DMS 273 treated with DMSO at 0.1 percent for 48 hours (cell line): ENCODE data around the gene BZW2.

Experiments used
- DNase-seq: peaks from one replicate; lab custom pipeline; 2025; lab: John Stamatoyannopoulos, UW

Gene BZW2

GRCh38 chr7:16645593-16646471 lies at the start of gene BZW2, which contains the start of gene ANKMY2:
BZW2 (plus strand) TSS chr7:16646181; CDS start chr7:16665444, 19,263 bp downstream.
ANKMY2 (minus strand) TSS chr7:16645754; CDS start chr7:16645573, 181 bp downstream.
- peak; percentile 95 for DNase-seq

DNA sequence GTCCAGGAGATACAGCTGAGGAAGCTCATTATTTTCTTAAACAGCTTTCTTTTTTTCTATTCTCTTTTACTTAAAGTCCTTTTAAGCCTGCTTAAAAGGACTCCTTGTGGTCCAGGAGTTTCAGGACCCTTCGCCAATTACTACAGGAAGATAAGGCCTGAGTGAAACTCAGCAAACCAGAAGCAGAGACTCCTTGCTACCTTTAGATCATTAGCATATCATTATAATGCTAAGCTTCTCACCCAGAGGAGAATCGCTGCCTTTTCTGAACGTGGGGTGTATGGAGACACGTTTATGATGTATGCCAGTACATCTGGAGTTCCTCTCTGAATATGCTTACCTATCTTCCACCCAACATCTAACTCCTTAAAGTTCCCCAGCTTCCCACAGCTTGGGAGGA lies 48.0 kb upstream of the BZW2 start:
- DNase-seq, result no peak

GRCh38 chr7:16599860-16600259 lies 46.1 kb upstream of the BZW2 start:
- no peak for DNase-seq

- no peak for DNase-seq
Observed at GRCh38 chr7:16603633-16604032, 42.3 kb upstream of the BZW2 start.

GRCh38 chr7:16604054-16604453 lies 41.9 kb upstream of the BZW2 start:
- no peak for DNase-seq

DNA sequence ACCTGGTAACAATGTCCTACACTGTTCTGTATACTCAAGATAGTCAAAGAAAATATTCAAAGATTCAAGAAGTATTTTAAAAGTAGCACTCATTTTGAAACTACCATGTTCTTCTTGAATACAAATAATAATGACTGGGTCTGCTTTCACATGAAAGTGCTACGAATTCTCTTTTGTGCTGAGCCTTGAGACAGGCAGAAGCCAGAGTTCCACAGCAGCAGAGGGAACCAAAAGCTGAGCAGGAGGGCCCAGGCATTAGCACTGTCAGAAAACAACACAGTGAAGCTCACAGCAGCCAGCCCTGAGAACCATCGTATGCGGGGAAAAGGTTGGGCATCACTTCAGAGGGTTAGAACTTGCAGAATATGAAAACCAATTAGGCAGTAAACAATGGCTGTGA lies 39.3 kb upstream of the BZW2 start:
- no peak for DNase-seq

DNA sequence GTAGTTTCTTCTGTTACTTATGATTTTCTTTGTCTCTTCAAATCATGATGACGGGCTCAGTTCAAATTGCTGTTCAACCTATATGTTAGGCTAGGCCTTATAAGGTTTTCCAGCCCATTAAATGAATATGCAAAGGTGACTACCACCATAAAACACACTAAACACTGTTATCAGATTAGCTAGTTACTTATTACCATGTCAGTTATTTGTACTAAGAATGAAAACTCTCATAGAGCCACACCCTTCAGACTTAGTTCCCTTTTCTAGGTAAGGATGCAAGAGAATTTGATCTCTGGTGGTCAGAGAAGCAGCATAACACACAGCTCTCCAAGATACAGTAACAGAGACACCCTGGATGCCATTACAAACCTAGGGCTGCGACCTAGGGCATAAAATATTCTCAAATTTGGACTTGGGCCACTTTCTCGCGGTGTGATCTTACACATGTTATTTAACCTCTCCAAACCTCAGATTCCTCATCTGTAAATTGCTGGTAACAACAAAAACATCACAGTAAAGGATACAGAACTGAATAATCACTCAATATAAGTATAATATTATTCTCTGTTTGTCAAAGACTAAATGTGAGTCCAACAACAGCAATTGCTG lies 36.0 kb upstream of the BZW2 start:
- DNase-seq, result no peak

- DNase-seq, result no peak
Observed at GRCh38 chr7:16611711-16612110, 34.3 kb upstream of the BZW2 start.

DNA sequence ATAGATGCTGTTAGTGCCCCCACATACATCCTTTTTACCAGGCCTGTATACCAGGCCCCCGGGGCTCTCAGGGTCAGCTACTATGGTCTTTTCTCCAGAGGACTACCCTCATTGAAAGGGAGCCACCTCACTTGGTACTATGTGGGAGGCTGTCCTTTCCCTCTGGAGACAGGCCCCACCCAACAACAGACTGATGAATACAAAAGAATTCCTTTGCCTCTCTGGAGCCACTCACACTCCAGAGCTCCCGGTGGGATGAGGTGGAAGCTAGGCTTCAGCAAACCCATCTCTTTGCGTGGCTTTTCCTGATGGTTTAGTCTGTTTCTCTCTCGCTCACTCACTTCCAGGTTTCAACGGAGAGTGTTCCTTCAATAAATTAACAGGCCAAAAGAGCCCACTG lies 30.8 kb upstream of the BZW2 start:
- no peak for DNase-seq

DNA sequence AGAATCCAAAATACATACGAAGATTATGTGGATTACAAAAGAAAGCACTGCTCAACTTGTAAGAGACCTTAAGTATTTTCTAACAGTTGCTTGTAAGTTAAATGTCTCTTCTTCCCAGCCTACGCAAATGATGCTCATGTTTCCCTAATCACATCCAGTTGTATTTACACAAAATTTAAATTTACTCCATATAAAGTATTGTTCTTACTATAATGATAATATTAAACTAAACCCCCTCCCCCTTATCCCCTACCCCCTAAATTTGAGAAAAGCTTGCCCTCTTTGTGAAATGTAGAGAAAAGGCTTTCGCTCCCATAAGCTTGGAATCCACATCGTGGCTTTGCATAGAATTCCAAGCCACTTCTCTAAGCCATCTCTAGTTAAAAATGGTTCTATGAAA lies 29.9 kb upstream of the BZW2 start:
- DNase-seq, result no peak

GRCh38 chr7:16616542-16616941 lies 29.4 kb upstream of the BZW2 start:
- no peak for DNase-seq

GRCh38 chr7:16619979-16620408 lies 26.0 kb upstream of the BZW2 start:
- no peak for DNase-seq

- no peak for DNase-seq
Observed at GRCh38 chr7:16626388-16626787, 19.6 kb upstream of the BZW2 start.

GRCh38 chr7:16627236-16627635 lies 18.7 kb upstream of the BZW2 start:
- DNase-seq, result no peak

GRCh38 chr7:16630654-16631053 lies 15.3 kb upstream of the BZW2 start:
- DNase-seq, result no peak

DNA sequence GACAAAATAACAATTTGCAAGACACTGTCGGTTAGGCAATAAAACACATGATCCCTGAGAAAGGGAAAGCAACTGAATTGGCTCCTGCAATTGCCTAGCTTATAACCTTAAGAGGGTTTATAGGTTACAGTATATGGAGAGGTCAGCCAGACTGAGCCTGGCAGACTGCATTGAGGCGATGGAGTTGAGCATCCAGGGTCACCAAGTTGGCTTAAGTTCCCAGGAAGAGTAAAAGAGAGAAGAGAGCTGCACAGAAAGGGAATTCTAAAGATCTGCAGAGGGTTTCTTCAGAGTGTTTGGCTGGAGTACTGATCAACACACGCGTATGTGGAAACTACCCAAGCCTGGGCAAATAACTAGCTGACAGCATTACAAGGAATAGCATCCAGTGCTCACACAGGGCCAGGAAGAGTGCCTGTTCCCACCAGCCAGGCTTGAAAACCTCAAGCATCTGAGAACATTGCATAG lies 11.7 kb upstream of the BZW2 start:
- DNase-seq, result no peak

GRCh38 chr7:16636555-16637101 lies 9.4 kb upstream of the BZW2 start:
- no peak for DNase-seq

GRCh38 chr7:16637379-16637778 lies 8.6 kb upstream of the BZW2 start:
- DNase-seq, result no peak

DNA sequence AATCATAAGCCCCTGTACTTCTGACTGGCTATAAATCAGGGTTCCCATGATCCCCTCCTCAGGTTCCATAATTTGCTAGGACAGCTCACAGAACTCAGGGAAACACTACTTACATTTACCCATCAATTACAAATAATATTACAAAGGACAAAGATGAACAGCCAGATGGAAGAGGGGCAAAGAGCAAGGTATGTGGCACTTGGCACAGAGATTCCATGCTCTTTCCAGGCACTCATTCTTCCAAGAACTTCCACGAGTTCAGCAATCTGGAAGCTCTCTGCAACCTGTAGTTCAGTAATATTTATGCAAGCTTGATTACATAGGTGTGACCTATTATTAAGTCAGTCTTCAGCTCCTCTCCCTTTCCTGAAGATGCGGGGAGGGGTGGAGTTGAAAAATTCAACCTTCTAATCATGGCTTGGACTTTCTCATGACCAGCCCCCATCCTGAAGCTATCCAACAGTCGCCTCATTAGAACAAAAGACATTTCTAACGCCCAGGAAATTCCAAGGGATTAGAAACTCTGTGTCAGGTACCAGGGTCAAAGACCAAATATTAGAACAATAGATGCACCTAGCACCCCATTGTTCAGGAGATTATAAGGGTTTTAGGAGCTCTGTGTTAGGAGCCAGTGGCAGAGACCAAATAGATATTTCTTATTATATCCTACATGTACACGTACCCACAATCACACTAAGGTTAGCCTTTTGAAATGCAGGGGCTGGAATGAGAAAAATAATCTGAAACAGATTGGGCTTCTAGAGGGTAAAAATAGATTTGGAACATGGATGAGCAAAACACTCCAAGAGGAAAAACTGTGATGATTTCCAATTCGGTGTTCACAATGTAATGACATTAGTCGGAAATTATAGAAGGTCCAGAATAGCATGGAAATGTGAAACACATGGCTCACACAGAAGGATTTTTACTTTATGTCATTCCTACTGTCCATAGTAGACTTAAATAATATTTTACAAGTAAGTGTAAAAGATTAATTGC lies 7.4 kb upstream of the BZW2 start:
- DNase-seq, result no peak

DNA sequence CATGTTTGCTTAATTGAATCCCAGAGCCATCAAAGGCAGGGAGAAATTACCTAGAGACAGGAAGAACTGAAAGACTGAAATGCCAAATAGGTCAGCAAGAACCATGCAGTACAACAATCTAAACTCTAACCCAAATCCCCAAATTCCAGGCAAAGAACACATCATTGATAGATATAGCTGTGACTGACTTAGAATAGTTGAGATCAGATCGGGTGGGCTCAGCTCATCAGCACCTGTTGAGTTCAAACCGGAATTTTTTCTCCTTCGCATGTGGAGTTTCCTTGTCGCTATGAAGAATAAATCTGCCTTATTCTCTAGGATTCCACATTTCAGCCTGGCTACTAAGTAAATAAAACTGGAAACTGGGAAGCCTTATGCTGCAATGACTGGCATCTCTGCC lies 1.8 kb upstream of the BZW2 start:
- DNase-seq, result no peak

- no peak for DNase-seq
Observed at GRCh38 chr7:16644636-16645592, 1.1 kb upstream of the BZW2 start.
